ENCODE results near the gene MED13L.

The MED13L gene

GRCh38 chr12:116213014-116213413 is 64.5 kb downstream of the MED13L start:
- TF ChIP-seq TSHZ2 (CRISPR knock-in tag; IDR thresholded peaks at IDR 0.05) (no peak), SNAI2 (CRISPR knock-in tag; IDR thresholded peaks at IDR 0.05) (no peak), TOX (CRISPR knock-in tag; IDR thresholded peaks at IDR 0.05; ENCODE audit: borderline replicate concordance) (no peak), ZNF565 (CRISPR knock-in tag; conservative IDR thresholded peaks at IDR 0.05; ENCODE audit: low read depth) (no peak), OSR1 (CRISPR knock-in tag; IDR thresholded peaks at IDR 0.05) (no peak), PATZ1 (CRISPR knock-in tag; IDR thresholded peaks at IDR 0.05; ENCODE audit: borderline replicate concordance) (no peak), ZNF8 (CRISPR knock-in tag; IDR thresholded peaks at IDR 0.05) (no peak), ISL1 (CRISPR knock-in tag; IDR thresholded peaks at IDR 0.05) (no peak), GLIS3 (CRISPR knock-in tag; IDR thresholded peaks at IDR 0.05) (no peak), ZNF70 (CRISPR knock-in tag; IDR thresholded peaks at IDR 0.05) (no peak), PPARA (CRISPR knock-in tag; IDR thresholded peaks at IDR 0.05; ENCODE audit: borderline replicate concordance) (no peak), ARNTL (CRISPR knock-in tag; IDR thresholded peaks at IDR 0.05; ENCODE audit: borderline replicate concordance, low read depth) (no peak), TCF4 (CRISPR knock-in tag; IDR thresholded peaks at IDR 0.05; ENCODE audit: borderline replicate concordance) (no peak), ESRRG (CRISPR knock-in tag; IDR thresholded peaks at IDR 0.05) (no peak), POU6F1 (CRISPR knock-in tag; IDR thresholded peaks at IDR 0.05; ENCODE audit: borderline replicate concordance, low read depth) (no peak), BACH2 (CRISPR knock-in tag; IDR thresholded peaks at IDR 0.05; ENCODE audit: borderline replicate concordance) (no peak), CREB5 (CRISPR knock-in tag; IDR thresholded peaks at IDR 0.05; ENCODE audit: low read depth) (no peak)
- ATAC-seq, result no peak

GRCh38 chr12:116210762-116211161 is 66.7 kb downstream of the MED13L start:
- TF ChIP-seq CSRNP3 (CRISPR knock-in tag; IDR thresholded peaks at IDR 0.05), result no peak
- TF ChIP-seq ESRRG (CRISPR knock-in tag; IDR thresholded peaks at IDR 0.05), result no peak
- TF ChIP-seq ZFP3 (CRISPR knock-in tag; IDR thresholded peaks at IDR 0.05), result no peak
- TF ChIP-seq TSHZ2 (CRISPR knock-in tag; IDR thresholded peaks at IDR 0.05), result no peak
- no peak for TF ChIP-seq ZFP30 (CRISPR knock-in tag; IDR thresholded peaks at IDR 0.05)
- no peak for TF ChIP-seq CREB5 (CRISPR knock-in tag; IDR thresholded peaks at IDR 0.05; ENCODE audit: low read depth)
- TF ChIP-seq ARNTL (CRISPR knock-in tag; IDR thresholded peaks at IDR 0.05; ENCODE audit: borderline replicate concordance, low read depth), result no peak
- TF ChIP-seq PATZ1 (CRISPR knock-in tag; IDR thresholded peaks at IDR 0.05; ENCODE audit: borderline replicate concordance), result no peak
- TF ChIP-seq ZNF565 (CRISPR knock-in tag; conservative IDR thresholded peaks at IDR 0.05; ENCODE audit: low read depth), result no peak
- TF ChIP-seq ZNF8 (CRISPR knock-in tag; IDR thresholded peaks at IDR 0.05), result no peak
- no peak for TF ChIP-seq POU6F1 (CRISPR knock-in tag; IDR thresholded peaks at IDR 0.05; ENCODE audit: borderline replicate concordance, low read depth)
- no peak for TF ChIP-seq ISL1 (CRISPR knock-in tag; IDR thresholded peaks at IDR 0.05)
- TF ChIP-seq CSDC2 (CRISPR knock-in tag; IDR thresholded peaks at IDR 0.05), result no peak
- no peak for TF ChIP-seq TOX (CRISPR knock-in tag; IDR thresholded peaks at IDR 0.05; ENCODE audit: borderline replicate concordance)
- TF ChIP-seq PPARA (CRISPR knock-in tag; IDR thresholded peaks at IDR 0.05; ENCODE audit: borderline replicate concordance), result no peak
- ATAC-seq, result no peak
